ENCODE measurements around the gene IER5.
"Not testable (repeated sequence)": the region's sequence is repeated elsewhere in the genome, so short reads cannot be mapped to it uniquely, and the experiment has no call there.

Gene IER5

GRCh38 chr1:181115971-181116370 is 27.5 kb downstream of the IER5 start:
- not testable (repeated sequence) for DNase-seq (ENCODE audit: low spot score)

GRCh38 chr1:181116819-181117390 is 28.4 kb downstream of the IER5 start:
- no peak for DNase-seq (ENCODE audit: low spot score)

- DNase-seq (ENCODE audit: low spot score), result no peak
These were observed 29.3 kb downstream of the IER5 start for GRCh38 chr1:181117648-181118449.

GRCh38 chr1:181119093-181119989 is 30.8 kb downstream of the IER5 start:
- no peak for DNase-seq (ENCODE audit: low spot score)

- DNase-seq (ENCODE audit: low spot score), result no peak
These were observed 32.4 kb downstream of the IER5 start for GRCh38 chr1:181120924-181121323.

GRCh38 chr1:181121498-181121897 is 33.0 kb downstream of the IER5 start:
- DNase-seq (ENCODE audit: low spot score), result no peak

- DNase-seq (ENCODE audit: low spot score), result no peak
These were observed 33.7 kb downstream of the IER5 start for GRCh38 chr1:181122222-181122621.

- no peak for DNase-seq (ENCODE audit: low spot score)
These were observed 34.7 kb downstream of the IER5 start for GRCh38 chr1:181123173-181123572.

- DNase-seq (ENCODE audit: low spot score), result no peak
These were observed 35.8 kb downstream of the IER5 start for GRCh38 chr1:181124291-181124751.

GRCh38 chr1:181126289-181126688 is 37.8 kb downstream of the IER5 start:
- no peak for DNase-seq (ENCODE audit: low spot score)

GRCh38 chr1:181126871-181127587 is 38.5 kb downstream of the IER5 start:
- no peak for DNase-seq (ENCODE audit: low spot score)

- DNase-seq (ENCODE audit: low spot score), result peak; percentile 33
These were observed 39.5 kb downstream of the IER5 start for GRCh38 chr1:181127898-181128453.

- DNase-seq (ENCODE audit: low spot score), result no peak
These were observed 40.3 kb downstream of the IER5 start for GRCh38 chr1:181128592-181129497.

GRCh38 chr1:181129771-181130606 is 41.5 kb downstream of the IER5 start:
- no peak for DNase-seq (ENCODE audit: low spot score)

GRCh38 chr1:181131255-181131941 is 42.9 kb downstream of the IER5 start:
- no peak for DNase-seq (ENCODE audit: low spot score)

- no peak for DNase-seq (ENCODE audit: low spot score)
These were observed 45.0 kb downstream of the IER5 start for GRCh38 chr1:181133441-181133951.

- no peak for DNase-seq (ENCODE audit: low spot score)
These were observed 45.5 kb downstream of the IER5 start for GRCh38 chr1:181133969-181134418.

GRCh38 chr1:181134543-181135436 is 46.3 kb downstream of the IER5 start:
- DNase-seq (ENCODE audit: low spot score), result peak; percentile 46

Measured in activated CD4-positive, alpha-beta T cell treated with anti-CD3 and anti-CD28 coated beads, Interleukin-2, Interleukin-4, amounts not matched to agents 100 ng/mL and 50 ng/mL, durations not matched to agents 16 hours and 8 hours (primary cell).